ENCODE results near the gene ACSF3.
"Not testable (repeated sequence)": the region's sequence is repeated elsewhere in the genome, so short reads cannot be mapped to it uniquely, and the experiment has no call there.

The ACSF3 gene

GRCh38 chr16:89055894-89056555, 37.6 kb upstream of the ACSF3 start:
- no peak for DNase-seq

- no peak for DNase-seq
Observed at GRCh38 chr16:89056592-89056991, 37.1 kb upstream of the ACSF3 start.

GRCh38 chr16:89057738-89058137, 35.9 kb upstream of the ACSF3 start:
- no peak for DNase-seq

- DNase-seq, result no peak
Observed at GRCh38 chr16:89058812-89059211, 34.8 kb upstream of the ACSF3 start.

- DNase-seq, result no peak
Observed at GRCh38 chr16:89060207-89060794, 33.4 kb upstream of the ACSF3 start.

GRCh38 chr16:89061086-89061485, 32.6 kb upstream of the ACSF3 start:
- no peak for DNase-seq

- no peak for DNase-seq
Observed at GRCh38 chr16:89061590-89062380, 31.9 kb upstream of the ACSF3 start.

- no peak for DNase-seq
Observed at GRCh38 chr16:89062389-89063345, 31.0 kb upstream of the ACSF3 start.

GRCh38 chr16:89063768-89064320, 29.8 kb upstream of the ACSF3 start:
- no peak for DNase-seq

GRCh38 chr16:89064606-89065457, 28.8 kb upstream of the ACSF3 start:
- no peak for DNase-seq

GRCh38 chr16:89065458-89065822, 28.2 kb upstream of the ACSF3 start:
- no peak for DNase-seq

- no peak for DNase-seq
Observed at GRCh38 chr16:89066721-89067120, 26.9 kb upstream of the ACSF3 start.

- DNase-seq, result no peak
Observed at GRCh38 chr16:89067677-89068443, 25.8 kb upstream of the ACSF3 start.

- DNase-seq, result not testable (repeated sequence)
Observed at GRCh38 chr16:89068814-89069616, 24.6 kb upstream of the ACSF3 start.

GRCh38 chr16:89069920-89070319, 23.7 kb upstream of the ACSF3 start:
- no peak for DNase-seq

- DNase-seq, result no peak
Observed at GRCh38 chr16:89070590-89070989, 23.1 kb upstream of the ACSF3 start.

- DNase-seq, result no peak
Observed at GRCh38 chr16:89071686-89072547, 21.7 kb upstream of the ACSF3 start.

- DNase-seq, result no peak
Observed at GRCh38 chr16:89072548-89073130, 21.0 kb upstream of the ACSF3 start.

Measured in CD4-positive, alpha-beta T cell treated with Interleukin-4 for 4 hours (primary cell).